ENCODE results near the gene PPY.

PPY gene

GRCh38 chr17:43970366-43970765 lies 28.1 kb upstream of the PPY start:
- H3K9me3 ChIP-seq (ENCODE audit: low read length), result no peaks in the 10 kb centered on the region
- no peaks in the 10 kb centered on the region for H3F3A ChIP-seq (ENCODE audit: insufficient read depth, low read length)
- H3K9ac ChIP-seq (ENCODE audit: low read length), result no peak overlapping the region
- no peaks in the 10 kb centered on the region for H3K4me1 ChIP-seq (ENCODE audit: insufficient read depth, low read length, severe bottlenecking)
- H3K4me3 ChIP-seq (ENCODE audit: low read depth, low read length, poor library complexity, severe bottlenecking), result no peak overlapping the region
- no peak overlapping the region for H2AFZ ChIP-seq (ENCODE audit: low read length)
- H3K27me3 ChIP-seq (ENCODE audit: insufficient read depth, low read length), result no peaks in the 10 kb centered on the region
- H3K27ac ChIP-seq (ENCODE audit: low read depth, low read length, poor library complexity, severe bottlenecking), result no peak overlapping the region
- no peaks in the 10 kb centered on the region for H4K20me1 ChIP-seq (ENCODE audit: insufficient read depth, low read length)
- TF ChIP-seq EZH2 (IDR thresholded peaks at IDR 0.05; ENCODE audit: borderline replicate concordance, low read length), result no peak
- TF ChIP-seq CTCF (IDR thresholded peaks at IDR 0.05; ENCODE audit: low read length), result no peak
- H3K79me2 ChIP-seq (ENCODE audit: insufficient read depth, low read length), result no peaks in the 10 kb centered on the region
- H3K36me3 ChIP-seq (ENCODE audit: insufficient read depth, low read length), result no peaks in the 10 kb centered on the region
- no peak overlapping the region for H3K4me2 ChIP-seq (ENCODE audit: low read length)
- no peaks in the 10 kb centered on the region for H3K9me2 ChIP-seq (ENCODE audit: low read depth, low read length)

GRCh38 chr17:43967251-43967875 lies 25.1 kb upstream of the PPY start:
- Histone ChIP-seq H2AFZ (ENCODE audit: low read length) (no peak overlapping the region), H3K4me2 (ENCODE audit: low read length) (no peak overlapping the region), H3K36me3 (ENCODE audit: insufficient read depth, low read length) (no peaks in the 10 kb centered on the region), H3K79me2 (ENCODE audit: insufficient read depth, low read length) (no peaks in the 10 kb centered on the region), H3K4me3 (ENCODE audit: low read depth, low read length, poor library complexity, severe bottlenecking) (no peak overlapping the region), H3K27me3 (ENCODE audit: insufficient read depth, low read length) (0 out of 2 replicates have a peak, but pooled peaks cover 4% of the 10 kb centered on the region), H4K20me1 (ENCODE audit: insufficient read depth, low read length) (no peaks in the 10 kb centered on the region), H3K4me1 (ENCODE audit: insufficient read depth, low read length, severe bottlenecking) (no peaks in the 10 kb centered on the region), H3F3A (ENCODE audit: insufficient read depth, low read length) (no peaks in the 10 kb centered on the region), H3K9ac (ENCODE audit: low read length) (no peak overlapping the region), H3K9me3 (ENCODE audit: low read length) (no peaks in the 10 kb centered on the region), H3K9me2 (ENCODE audit: low read depth, low read length) (no peaks in the 10 kb centered on the region), H3K27ac (ENCODE audit: low read depth, low read length, poor library complexity, severe bottlenecking) (no peak overlapping the region)
- TF ChIP-seq CTCF (IDR thresholded peaks at IDR 0.05; ENCODE audit: low read length) (no peak), EZH2 (IDR thresholded peaks at IDR 0.05; ENCODE audit: borderline replicate concordance, low read length) (no peak)

GRCh38 chr17:43966276-43966675 lies 24.0 kb upstream of the PPY start:
- H2AFZ ChIP-seq (ENCODE audit: low read length), result no peak overlapping the region
- H3K9me3 ChIP-seq (ENCODE audit: low read length), result no peaks in the 10 kb centered on the region
- no peaks in the 10 kb centered on the region for H3F3A ChIP-seq (ENCODE audit: insufficient read depth, low read length)
- no peaks in the 10 kb centered on the region for H3K4me1 ChIP-seq (ENCODE audit: insufficient read depth, low read length, severe bottlenecking)
- H3K4me3 ChIP-seq (ENCODE audit: low read depth, low read length, poor library complexity, severe bottlenecking), result no peak overlapping the region
- no peak overlapping the region for H3K27ac ChIP-seq (ENCODE audit: low read depth, low read length, poor library complexity, severe bottlenecking)
- 0 out of 2 replicates have a peak, but pooled peaks cover 4% of the 10 kb centered on the region for H3K27me3 ChIP-seq (ENCODE audit: insufficient read depth, low read length)
- TF ChIP-seq EZH2 (IDR thresholded peaks at IDR 0.05; ENCODE audit: borderline replicate concordance, low read length), result no peak
- TF ChIP-seq CTCF (IDR thresholded peaks at IDR 0.05; ENCODE audit: low read length), result no peak
- no peak overlapping the region for H3K9ac ChIP-seq (ENCODE audit: low read length)
- no peaks in the 10 kb centered on the region for H3K36me3 ChIP-seq (ENCODE audit: insufficient read depth, low read length)
- H3K79me2 ChIP-seq (ENCODE audit: insufficient read depth, low read length), result no peaks in the 10 kb centered on the region
- no peaks in the 10 kb centered on the region for H3K9me2 ChIP-seq (ENCODE audit: low read depth, low read length)
- no peak overlapping the region for H3K4me2 ChIP-seq (ENCODE audit: low read length)
- no peaks in the 10 kb centered on the region for H4K20me1 ChIP-seq (ENCODE audit: insufficient read depth, low read length)
